Fibroblast of peridontal ligament (primary cell): ENCODE results near the gene ARHGAP24.

Source experiments
- DNase-seq: peaks from one replicate; pipeline ENCODE4 v3.0.0-alpha.2; 2010; ENCODE audit errors: extremely low read depth

Gene ARHGAP24

DNA sequence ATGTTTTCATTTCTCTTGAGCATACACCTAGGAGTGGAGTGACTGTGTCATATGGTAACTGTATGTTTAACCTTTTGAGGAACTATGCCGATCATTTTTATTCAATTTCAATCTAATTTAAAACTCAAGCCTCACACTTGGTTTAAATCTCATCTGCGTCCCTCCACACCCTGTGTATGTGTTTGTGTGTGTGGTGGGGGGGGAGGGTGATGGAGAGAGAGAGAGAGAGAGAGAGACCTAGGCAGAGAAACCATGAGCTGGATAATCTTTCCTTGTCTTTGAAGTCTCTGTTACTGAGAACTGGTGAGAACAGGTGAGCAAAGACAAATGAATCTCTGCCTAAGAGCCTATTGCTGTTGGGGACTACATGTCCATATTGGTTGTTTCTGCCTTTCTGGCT lies 105.0 kb downstream of the ARHGAP24 start:
- DNase-seq: no peak

DNA sequence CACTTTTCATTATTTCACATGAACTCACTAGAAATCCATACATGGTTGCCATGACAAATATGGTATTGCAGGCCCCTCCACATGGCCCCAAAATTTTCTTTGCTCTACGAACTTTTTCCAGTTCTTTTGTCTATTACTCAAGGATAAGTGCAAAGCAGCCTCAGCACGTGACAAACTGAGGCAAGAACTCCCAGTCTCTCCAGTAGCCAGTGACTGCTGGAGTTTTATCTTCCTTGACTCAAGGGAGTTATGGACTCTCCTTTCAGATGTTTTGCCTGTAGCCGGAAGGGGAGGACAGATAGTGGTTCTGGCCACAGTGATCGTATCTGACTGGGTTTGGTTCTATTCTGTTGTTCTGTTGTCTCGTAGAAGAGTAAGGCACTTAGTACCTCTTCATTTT lies 105.5 kb downstream of the ARHGAP24 start:
- no peak for DNase-seq

DNA sequence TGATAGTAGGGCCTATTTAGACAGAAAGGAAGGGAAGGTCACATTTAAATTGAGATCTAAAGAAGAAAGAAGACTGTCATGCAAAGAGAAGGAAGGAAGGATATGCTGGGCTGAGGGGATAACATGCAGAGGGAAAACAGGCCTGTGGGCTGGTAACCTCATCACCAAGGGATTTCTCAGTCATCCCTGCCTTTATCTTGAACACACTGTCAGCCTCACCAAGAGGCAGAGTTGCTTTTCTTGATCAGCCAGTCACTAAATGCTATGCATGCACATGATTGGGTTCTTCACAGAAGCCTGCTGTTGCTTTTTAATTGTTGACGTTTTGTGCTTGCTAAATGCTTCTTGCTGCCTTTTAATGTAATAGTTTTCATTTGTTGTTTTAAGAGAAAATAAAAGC lies 113.0 kb downstream of the ARHGAP24 start:
- no peak for DNase-seq

DNA sequence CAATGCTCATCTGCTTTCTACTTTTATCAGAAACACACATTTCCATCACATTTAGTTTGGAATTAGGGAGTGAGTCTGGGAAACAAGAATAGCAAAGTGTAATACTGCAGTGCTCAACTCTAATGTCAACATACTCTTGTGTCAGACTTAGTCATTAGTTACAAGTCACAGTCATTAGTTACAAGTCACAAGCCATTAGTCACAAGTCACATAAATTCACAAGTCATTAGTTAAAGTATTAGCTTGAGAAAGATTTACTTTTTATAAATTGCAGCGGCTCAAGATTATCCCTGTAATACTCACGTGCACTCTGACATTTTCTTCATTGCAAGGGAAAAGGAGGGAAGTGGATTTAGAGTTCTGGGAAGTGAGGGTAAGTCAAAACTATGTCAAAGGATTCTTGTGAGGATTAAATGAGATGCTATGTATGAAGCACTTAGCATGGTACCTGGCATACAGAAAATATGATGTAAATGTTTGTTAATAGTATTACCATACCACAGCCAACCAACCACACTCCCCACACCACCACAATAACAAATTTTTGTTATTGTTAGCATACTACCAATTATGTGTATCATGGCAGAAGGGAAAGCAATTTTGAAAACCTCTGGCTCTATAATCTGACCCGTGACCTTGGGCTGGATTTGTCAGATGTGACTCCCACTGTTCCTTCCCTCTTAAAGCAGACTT lies 116.6 kb downstream of the ARHGAP24 start:
- no peak for DNase-seq

DNA sequence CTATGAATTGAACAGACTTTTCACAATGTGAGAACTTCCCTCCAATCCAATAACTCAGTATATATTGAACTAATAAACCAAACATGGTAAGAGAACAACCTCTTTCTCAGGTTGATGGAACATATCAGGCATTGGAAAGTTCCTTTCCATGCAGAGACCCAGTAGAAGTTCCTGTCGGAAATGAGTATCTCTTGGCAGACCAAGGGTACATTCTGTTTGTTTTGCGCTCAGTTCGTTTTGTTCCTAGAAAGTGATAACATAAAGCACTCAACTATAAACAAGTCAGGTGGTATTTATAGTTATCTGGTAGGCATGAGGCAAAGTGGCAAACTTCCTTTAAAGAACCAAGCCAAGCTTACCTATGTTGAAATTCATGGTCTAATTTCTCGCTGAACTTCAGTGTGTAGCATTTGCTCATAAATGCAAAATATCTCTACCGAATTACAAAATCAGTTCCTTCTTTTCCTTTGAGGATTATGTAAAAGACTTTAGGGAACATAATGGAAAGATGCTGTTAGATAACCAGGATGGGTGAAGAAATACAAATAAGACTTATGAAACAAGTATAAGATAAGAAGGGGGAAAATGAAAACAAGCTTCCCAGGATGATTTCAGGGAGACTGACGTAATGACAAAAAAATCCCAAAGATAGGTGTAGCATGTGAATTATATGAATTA lies 120.3 kb downstream of the ARHGAP24 start:
- DNase-seq: no peak

DNA sequence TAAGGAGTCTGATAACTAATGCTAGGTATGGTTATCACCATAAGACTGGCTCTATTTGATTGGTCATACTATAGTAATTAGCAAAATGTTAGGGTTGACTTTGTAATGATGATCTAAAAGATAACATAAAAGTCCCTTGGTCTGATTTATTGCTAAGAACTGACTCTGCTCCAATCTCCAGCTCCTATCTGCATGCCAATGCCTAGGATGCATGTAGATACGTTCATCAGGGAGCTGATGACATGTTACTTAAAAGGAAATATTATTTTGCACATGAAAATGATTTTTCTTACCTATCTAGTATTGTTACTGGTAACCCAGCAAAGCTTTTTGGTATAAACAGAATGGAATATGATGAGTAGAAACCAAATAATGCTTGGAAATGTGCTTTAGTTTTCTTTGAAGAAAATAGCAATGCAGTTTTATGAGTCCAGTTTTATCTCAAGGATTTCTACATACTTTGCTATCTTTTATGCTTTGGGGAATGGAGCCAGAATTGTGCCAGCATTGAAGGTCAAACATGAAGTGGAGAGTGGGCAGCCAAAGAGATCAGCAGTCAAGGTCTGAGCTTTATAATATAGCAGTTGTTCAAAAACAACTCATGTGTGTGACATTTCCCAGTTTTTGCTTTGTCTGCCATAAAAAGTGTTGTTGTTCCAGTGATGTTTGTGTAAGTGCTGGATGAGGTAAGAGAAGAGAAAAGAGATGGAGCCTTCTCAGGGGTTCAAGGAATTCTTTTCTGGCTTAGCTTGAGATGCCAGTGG lies 121.0 kb downstream of the ARHGAP24 start:
- no peak for DNase-seq

DNA sequence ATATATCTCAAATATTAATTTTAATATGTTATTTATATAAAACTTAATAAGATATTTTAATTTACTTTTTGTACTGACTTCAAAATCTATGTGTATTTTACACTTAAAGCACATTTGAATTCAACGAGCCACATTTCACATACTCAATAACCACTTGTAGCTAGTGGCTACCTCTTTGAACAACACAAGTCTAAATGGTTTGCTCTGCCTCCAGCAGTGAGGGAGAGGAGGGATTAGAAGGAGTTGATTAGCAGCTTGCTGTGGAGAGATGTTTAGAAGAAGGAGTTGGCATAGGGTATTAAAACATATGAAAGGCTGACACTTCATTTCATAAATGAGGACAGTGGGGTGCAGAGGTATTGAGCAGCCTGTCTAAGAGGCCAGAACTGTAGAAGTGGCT lies 124.0 kb downstream of the ARHGAP24 start:
- no peak for DNase-seq

DNA sequence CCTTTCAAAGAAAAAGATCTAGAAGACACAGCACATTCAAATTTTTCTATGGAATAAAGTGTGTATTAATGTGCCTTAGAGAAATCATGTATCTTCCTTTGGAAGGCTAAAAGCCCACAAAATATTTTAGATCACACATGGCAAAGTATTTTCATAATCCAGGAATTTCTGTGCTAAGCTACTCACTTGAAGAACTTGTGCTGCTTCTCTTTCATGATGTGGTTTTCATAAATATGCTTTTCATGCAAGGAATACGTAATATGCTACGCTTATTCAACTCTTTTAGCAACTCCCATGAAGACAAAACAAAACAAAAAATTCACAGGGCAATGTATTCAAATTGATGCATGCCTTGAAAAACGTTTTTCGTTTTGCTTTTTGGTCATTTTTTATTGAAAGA lies 125.6 kb downstream of the ARHGAP24 start:
- DNase-seq: peak; percentile 12

DNA sequence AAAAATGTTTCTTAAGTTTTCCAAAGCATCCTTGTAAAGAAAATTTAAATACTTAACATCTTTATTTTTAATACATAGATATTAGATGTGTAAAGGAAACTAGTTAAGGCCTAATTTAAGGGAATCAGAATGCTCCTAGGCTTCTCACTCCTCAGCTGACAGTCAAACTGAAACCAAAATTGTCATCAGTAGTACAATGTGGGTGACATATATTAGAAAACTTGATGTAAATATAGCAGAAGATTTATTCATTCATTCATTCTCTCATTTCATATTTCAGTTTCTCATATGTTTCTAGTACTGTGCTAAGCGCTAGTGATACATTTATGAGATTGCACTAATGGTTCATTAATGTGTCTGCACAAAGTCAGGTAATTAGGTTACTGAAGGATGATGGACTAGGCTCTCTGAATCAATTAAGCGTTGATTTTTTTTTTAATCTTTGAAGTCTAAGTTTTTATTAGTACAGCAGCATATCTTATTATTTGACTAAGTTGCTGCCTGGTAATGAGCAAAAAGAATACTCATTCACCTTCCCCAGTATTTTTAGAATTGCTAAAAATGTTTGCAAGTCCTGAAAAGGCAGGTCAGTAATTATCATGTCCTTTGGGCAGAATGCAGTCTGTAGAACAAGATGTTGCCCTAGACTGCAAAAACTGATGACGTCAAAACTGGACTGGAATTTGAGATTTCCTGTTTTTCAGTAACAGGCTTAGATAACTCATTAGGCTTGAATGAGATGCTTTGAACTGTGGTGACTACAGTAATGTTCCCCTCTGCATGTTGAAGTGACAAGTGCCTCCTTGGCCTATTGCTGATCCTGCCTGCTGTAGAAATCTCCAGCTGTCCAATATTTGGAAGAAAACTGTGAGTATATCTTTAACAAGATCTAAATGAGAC lies 128.7 kb downstream of the ARHGAP24 start:
- peak; percentile 10 for DNase-seq

DNA sequence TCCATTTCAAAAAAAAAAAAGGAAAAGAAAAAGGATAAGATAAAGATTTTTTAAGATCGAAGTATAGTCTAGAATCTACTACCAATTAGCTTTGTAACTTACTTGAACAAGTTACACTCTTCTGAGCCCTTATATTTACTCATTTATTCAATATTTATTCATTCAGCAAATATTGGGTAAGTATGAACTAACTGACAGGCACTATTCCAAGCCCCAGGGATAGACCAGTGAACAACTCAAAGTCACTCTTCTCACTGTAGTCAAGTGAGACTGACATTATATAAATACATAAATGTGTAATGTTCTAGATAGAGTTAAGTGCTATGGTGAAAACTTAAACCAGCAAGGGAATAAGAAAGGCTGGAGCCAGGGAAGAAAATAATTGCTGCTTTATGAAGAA lies 131.6 kb downstream of the ARHGAP24 start:
- DNase-seq: no peak

DNA sequence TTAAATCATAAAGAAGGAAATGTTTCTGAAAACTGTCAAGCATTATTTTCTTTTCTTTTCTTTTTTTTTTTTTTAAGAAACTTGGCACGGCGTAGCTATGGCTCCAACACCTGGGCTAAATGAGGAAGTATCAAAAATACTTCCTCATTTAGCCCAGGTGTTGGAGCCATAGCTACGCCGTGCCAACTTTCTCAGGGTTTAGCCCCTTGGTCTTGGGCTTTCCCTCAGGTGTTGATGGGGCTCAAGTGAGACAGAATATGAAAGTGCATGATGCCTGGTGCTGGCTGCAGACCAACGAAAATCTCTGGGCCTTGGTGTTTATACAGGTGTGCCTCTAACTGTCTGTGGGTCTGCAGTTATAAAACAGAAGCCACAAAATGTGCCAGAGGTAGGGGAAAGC lies 132.7 kb downstream of the ARHGAP24 start:
- DNase-seq: no peak

DNA sequence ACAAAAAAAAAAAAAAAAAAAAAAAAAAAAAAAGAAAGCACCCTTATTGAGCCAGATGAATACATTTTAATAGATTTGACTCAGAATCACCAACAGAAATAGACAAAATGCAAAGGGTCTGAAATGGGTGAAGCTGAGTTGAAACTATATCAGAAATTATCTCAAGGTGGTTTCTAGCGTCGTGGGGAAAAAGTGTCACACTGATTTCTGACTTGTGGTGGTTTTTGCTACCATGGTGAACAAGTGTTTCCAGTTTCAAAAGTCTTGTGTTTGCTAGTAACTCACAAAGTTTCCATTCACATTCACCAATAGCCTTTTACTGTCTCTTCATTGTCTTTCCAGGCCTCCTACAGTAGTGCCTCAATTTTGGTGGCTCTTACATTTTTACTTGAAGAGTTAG lies 135.5 kb downstream of the ARHGAP24 start:
- no peak for DNase-seq

DNA sequence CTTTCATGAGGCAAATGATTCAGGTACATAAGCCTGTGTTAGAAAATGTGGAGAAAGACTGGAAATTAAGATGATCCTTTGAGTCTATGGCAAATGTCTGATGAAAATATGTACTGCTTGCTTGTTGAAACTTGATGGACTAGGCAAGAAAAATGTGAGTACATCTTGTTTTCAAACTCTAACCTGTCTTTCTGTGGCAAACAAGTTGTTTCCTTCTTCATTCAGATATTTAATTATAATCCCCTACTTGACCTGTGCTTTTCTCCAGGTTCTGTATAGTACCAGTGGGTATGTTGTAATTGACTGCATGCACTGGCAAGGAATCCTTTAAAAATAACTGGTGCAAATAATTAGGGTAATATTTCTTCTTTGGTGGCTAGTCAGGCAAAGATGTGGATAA lies 136.7 kb downstream of the ARHGAP24 start:
- no peak for DNase-seq

DNA sequence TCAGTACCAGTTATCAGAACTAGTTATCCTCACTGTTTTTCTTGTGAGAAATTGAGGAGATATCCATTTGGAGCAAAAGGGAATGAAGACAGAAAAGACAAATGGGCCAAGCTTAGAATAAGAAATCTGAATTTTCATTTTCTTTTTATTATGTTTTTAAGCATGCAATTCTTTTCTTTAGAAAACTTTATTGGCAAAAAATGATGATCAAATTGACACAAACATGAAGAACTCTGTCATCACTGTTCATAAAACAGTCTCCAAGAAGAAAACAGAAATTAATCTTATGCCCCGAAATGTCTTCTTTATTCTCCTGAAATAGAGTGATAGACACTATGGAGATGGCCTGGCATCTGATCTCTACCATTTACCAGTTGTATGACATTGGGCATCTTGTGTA lies 139.0 kb downstream of the ARHGAP24 start:
- DNase-seq: no peak

DNA sequence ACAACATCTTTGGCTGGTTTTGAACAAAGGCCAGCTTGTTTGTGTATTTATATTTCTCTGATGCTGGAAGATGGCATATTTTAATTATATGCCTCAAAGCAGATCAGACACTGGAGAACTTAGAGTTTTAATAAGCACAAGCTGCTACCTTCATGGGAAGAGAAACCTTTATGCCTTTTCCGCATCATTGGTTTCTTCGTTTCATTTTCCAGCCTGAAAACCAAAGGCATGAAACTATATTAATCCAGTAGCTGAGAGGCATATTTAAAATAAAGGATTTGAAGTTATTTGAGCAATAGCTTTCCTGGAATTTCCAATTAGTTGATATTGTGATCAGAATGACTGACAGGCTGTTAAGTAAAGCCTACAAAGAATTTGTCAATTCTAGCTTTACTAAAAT lies 141.0 kb downstream of the ARHGAP24 start:
- no peak for DNase-seq

DNA sequence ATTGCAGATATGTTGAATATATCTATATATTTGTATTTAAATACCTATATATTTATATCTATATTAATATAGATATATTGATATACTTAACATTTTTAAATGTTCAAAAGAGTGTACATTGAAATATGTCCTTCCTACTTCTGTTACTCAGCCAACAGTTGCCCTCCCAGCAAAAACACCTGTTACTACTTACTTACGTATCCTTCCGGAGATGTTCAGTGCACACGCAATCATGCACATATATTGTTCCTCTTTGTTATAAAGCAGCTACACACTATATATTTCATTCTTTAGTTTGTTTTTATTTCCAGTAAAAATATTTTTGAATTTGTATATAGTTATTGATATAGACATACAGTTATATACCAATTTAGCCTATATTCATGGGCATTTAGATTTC lies 142.3 kb downstream of the ARHGAP24 start:
- DNase-seq: no peak

DNA sequence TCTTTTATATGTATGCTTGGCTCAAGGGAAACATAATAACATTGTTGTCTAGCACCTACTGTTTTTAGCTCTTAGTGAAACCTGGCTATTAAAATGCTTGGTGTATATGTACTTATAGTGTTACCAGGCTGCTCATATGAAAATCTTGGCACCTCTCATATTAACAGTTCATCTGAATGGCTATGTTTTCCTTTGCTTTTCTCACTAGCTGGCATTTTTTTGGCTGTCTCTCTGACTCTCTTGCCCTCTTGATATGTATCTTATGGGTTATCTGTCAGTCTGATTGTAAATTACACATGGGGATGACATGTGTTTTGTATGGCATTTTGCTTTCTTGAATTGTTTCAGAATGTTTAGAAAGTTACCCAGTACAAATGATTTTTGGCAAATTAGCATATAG lies 158.0 kb downstream of the ARHGAP24 start:
- no peak for DNase-seq

DNA sequence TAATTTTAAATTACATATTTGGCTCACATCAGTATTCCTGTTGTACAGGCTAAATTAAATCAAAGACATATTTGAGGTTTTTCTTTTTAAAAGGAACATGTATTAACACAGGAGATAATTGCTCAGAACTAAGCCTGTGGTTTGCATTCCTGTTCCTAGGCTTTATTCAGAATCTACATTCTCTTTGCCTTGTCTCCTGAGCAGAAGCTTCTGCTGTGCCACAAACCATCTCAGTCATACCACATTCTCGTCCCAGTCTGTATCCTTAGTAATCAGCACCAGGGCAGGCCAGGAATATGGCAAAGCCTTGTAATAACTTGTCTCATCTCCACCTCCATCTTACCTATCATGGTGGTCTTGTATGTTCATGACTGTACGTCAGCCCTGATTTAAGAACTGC lies 162.8 kb downstream of the ARHGAP24 start:
- no peak for DNase-seq

DNA sequence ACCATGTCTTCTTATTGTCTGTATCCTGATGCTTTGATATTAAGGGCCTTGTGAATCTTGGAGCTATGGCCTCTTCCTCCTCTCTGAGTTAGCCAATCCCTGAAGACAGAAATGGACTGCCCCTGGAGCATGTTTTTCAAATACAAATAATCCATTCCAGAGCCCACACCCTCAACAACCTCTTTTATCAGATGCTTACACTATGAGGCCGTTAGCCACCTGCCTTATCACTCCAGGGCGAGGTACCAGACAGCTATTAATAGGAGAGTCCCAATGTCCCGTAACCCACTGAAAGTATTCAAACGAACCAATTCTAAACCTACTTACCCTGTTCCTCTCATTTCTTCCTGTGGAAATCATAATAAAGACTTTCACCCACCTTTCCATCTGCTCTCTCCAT lies 165.0 kb downstream of the ARHGAP24 start:
- no peak for DNase-seq

DNA sequence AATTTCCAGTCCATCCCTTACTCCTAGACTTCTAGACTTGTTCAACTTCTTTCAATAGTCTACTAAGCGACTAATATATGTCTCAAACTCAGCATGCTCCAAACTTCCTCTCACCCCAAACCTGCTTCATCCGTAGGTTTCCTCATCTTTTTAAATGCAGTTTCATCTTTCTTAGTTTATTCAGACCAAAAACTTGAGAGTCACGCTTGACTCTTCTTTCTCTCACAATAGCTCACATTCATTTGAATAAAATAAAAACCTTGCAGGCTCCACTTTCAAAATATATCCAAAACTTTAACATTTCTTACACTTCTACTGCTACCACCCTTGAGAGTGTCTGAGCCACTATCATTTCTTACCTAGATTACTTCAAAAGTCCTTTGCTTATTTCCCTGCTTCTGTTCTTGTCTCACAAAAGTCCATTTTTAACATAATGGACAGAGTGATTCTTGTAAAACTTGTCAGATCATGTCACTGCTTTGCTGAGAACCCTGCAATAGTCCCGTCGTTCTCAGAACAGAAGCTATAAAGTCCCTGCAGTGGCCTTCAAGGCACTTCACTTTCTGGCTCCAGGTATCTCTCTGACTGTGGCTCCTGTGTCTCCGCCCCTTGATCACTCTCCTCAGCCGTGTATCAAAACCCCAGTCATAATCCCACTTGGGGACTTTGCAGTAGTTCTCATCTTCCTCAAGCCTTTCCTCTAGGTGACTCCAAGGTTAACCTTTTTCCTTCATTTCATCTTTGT lies 167.6 kb downstream of the ARHGAP24 start:
- DNase-seq: no peak

DNA sequence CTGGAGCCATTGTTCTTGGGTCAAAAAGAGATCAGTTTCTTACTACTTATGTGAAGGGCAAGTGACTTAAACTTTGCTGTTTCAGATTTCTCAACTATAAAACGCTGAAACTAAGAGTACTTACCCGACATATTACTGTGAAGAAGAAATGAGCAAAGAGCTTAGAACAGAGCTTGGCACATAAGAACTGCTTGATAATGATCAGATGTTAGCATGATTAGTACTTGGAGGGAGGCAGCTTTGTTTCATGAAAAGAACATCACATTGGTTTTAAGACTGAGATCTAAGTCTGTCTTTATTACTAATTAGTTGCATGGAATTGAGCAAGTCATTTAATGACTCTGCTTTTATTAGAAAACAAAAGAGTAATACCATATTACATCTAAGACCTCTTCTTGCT lies 169.1 kb downstream of the ARHGAP24 start:
- no peak for DNase-seq
